Loucy (cell line): Measurements from ENCODE around the gene CRACR2A.

Source experiments
- CTCF ChIP-seq: fragments of 200-600 bp; sonication (generic); conservative IDR thresholded peaks from 2 replicates; pipeline ENCODE4 v1.5.1; 2014; ENCODE audit warnings: mild to moderate bottlenecking, antibody characterized with exemption, low read length
- EZH2phosphoT487 ChIP-seq: fragments of 200-600 bp; IDR thresholded peaks from 2 replicates; pipeline ENCODE4 v1.6.1; 2018; ENCODE audit warnings: antibody characterized with exemption, mild to moderate bottlenecking, moderate library complexity, borderline replicate concordance

DNA sequence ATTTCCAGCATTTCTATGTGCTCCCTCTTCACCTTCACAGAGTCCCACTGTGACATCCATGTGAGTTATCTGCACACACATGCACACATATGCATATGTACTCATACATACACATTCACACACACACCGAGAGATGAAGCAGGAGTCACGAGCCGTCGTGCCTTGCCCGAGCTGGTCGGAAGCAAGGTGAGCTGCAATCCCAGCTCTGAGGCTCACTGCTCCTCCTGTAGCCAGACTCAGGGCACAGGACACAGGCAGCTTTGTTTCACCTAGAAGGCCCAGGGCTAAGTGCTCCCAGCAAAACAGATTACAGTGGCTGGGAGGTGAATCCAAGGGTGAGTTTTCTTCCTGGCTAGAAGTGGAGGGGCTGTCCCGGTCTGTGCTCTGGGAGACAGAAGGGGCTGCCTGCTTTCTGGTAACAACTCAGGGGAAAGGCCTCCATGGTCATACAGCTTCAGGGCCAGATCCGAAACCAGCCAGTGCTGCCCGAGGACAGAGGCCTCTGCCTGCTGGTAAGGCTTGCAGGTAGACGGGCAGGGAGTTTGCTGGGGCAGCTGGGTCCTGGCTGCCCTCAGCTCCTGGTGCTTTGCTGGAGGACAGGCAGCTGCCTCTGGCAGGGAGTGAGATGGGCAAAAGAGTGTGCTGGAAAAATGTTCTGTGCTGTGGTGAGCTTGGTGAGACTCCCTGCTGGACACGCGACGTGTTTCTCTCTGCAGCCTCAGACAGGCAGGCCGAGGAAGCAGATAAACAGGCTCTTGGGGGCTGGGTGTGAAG lies 123.7 kb downstream of the CRACR2A start:
- no peak for TF ChIP-seq CTCF
- no peak for TF ChIP-seq EZH2phosphoT487
